ENCODE measurements around the gene POLR2A.

POLR2A gene

GRCh38 chr17:7509937-7510336 is 25.8 kb downstream of the POLR2A start:
- Histone ChIP-seq H3K9ac (ENCODE audit: insufficient read length) (no peak overlapping the region), H3K4me3 (no peak overlapping the region), H3K36me3 (ENCODE audit: insufficient read depth, low read length) (peaks cover 92% of the 10 kb centered on the region), H3K9me3 (ENCODE audit: low read depth, low read length) (no peaks in the 10 kb centered on the region), H3K27ac (no peak overlapping the region)
- TF ChIP-seq EZH2 (IDR thresholded peaks at IDR 0.05), result no peak
- DNase-seq (ENCODE audit: low read depth, low spot score), result no peak

GRCh38 chr17:7511108-7511507 is 26.9 kb downstream of the POLR2A start:
- H3K4me3 ChIP-seq, result no peak overlapping the region
- DNase-seq (ENCODE audit: low read depth, low spot score), result no peak
- peaks cover 91% of the 10 kb centered on the region for H3K36me3 ChIP-seq (ENCODE audit: insufficient read depth, low read length)
- H3K27ac ChIP-seq, result no peak overlapping the region
- no peaks in the 10 kb centered on the region for H3K9me3 ChIP-seq (ENCODE audit: low read depth, low read length)
- no peak for TF ChIP-seq EZH2 (IDR thresholded peaks at IDR 0.05)
- TF ChIP-seq POLR2AphosphoS5 (IDR thresholded peaks at IDR 0.05; ENCODE audit: borderline replicate concordance, low read depth, low read length), result no peak
- no peak for TF ChIP-seq FOXP2 (optimal IDR thresholded peaks at IDR 0.05; ENCODE audit: control extremely low read depth, extremely low read length, insufficient read depth)
- no peak overlapping the region for H3K9ac ChIP-seq (ENCODE audit: insufficient read length)

GRCh38 chr17:7512105-7512504 is 27.9 kb downstream of the POLR2A start:
- H3K27ac ChIP-seq, result no peak overlapping the region
- peaks cover 81% of the 10 kb centered on the region for H3K36me3 ChIP-seq (ENCODE audit: insufficient read depth, low read length)
- H3K9ac ChIP-seq (ENCODE audit: insufficient read length), result no peak overlapping the region
- TF ChIP-seq FOXP2 (optimal IDR thresholded peaks at IDR 0.05; ENCODE audit: control extremely low read depth, extremely low read length, insufficient read depth), result no peak
- no peak for TF ChIP-seq POLR2AphosphoS5 (IDR thresholded peaks at IDR 0.05; ENCODE audit: borderline replicate concordance, low read depth, low read length)
- TF ChIP-seq EZH2 (IDR thresholded peaks at IDR 0.05), result no peak
- no peak overlapping the region for H3K4me3 ChIP-seq
- no peaks in the 10 kb centered on the region for H3K9me3 ChIP-seq (ENCODE audit: low read depth, low read length)
- DNase-seq (ENCODE audit: low read depth, low spot score), result no peak

GRCh38 chr17:7512824-7513540 is 28.8 kb downstream of the POLR2A start:
- Histone ChIP-seq H3K27ac (no peak overlapping the region), H3K9me3 (ENCODE audit: low read depth, low read length) (no peaks in the 10 kb centered on the region), H3K36me3 (ENCODE audit: insufficient read depth, low read length) (peaks cover 72% of the 10 kb centered on the region), H3K9ac (ENCODE audit: insufficient read length) (no peak overlapping the region), H3K4me3 (no peak overlapping the region)
- no peak for DNase-seq (ENCODE audit: low read depth, low spot score)
- TF ChIP-seq EZH2 (IDR thresholded peaks at IDR 0.05), result no peak
- TF ChIP-seq POLR2AphosphoS5 (IDR thresholded peaks at IDR 0.05; ENCODE audit: borderline replicate concordance, low read depth, low read length), result no peak
- no peak for TF ChIP-seq FOXP2 (optimal IDR thresholded peaks at IDR 0.05; ENCODE audit: control extremely low read depth, extremely low read length, insufficient read depth)

GRCh38 chr17:7513850-7514419 is 29.8 kb downstream of the POLR2A start:
- TF ChIP-seq POLR2AphosphoS5 (IDR thresholded peaks at IDR 0.05; ENCODE audit: borderline replicate concordance, low read depth, low read length), result no peak
- no peak for TF ChIP-seq FOXP2 (optimal IDR thresholded peaks at IDR 0.05; ENCODE audit: control extremely low read depth, extremely low read length, insufficient read depth)
- TF ChIP-seq EZH2 (IDR thresholded peaks at IDR 0.05), result no peak
- Histone ChIP-seq H3K9ac (ENCODE audit: insufficient read length) (no peak overlapping the region), H3K27ac (peak overlapping the region; percentile 7; the same call in 1 of the 2 replicates), H3K4me3 (no peak overlapping the region), H3K36me3 (ENCODE audit: insufficient read depth, low read length) (peaks cover 62% of the 10 kb centered on the region), H3K9me3 (ENCODE audit: low read depth, low read length) (no peaks in the 10 kb centered on the region)
- DNase-seq (ENCODE audit: low read depth, low spot score), result no peak

GRCh38 chr17:7515911-7516610 is 31.9 kb downstream of the POLR2A start:
- H3K36me3 ChIP-seq (ENCODE audit: insufficient read depth, low read length), result peaks cover 41% of the 10 kb centered on the region
- no peak overlapping the region for H3K27ac ChIP-seq
- H3K9me3 ChIP-seq (ENCODE audit: low read depth, low read length), result no peaks in the 10 kb centered on the region
- no peak overlapping the region for H3K4me3 ChIP-seq
- H3K9ac ChIP-seq (ENCODE audit: insufficient read length), result no peak overlapping the region
- no peak for DNase-seq (ENCODE audit: low read depth, low spot score)
- TF ChIP-seq FOXP2 (optimal IDR thresholded peaks at IDR 0.05; ENCODE audit: control extremely low read depth, extremely low read length, insufficient read depth), result no peak
- no peak for TF ChIP-seq POLR2AphosphoS5 (IDR thresholded peaks at IDR 0.05; ENCODE audit: borderline replicate concordance, low read depth, low read length)
- TF ChIP-seq EZH2 (IDR thresholded peaks at IDR 0.05), result no peak

- H3K9me3 ChIP-seq (ENCODE audit: low read depth, low read length), result no peaks in the 10 kb centered on the region
- no peak for DNase-seq (ENCODE audit: low read depth, low spot score)
- no peak for TF ChIP-seq FOXP2 (optimal IDR thresholded peaks at IDR 0.05; ENCODE audit: control extremely low read depth, extremely low read length, insufficient read depth)
- TF ChIP-seq EZH2 (IDR thresholded peaks at IDR 0.05), result no peak
- TF ChIP-seq POLR2AphosphoS5 (IDR thresholded peaks at IDR 0.05; ENCODE audit: borderline replicate concordance, low read depth, low read length), result no peak
- no peak overlapping the region for H3K27ac ChIP-seq
- no peak overlapping the region for H3K9ac ChIP-seq (ENCODE audit: insufficient read length)
- H3K4me3 ChIP-seq, result no peak overlapping the region
- no peaks in the 10 kb centered on the region for H3K36me3 ChIP-seq (ENCODE audit: insufficient read depth, low read length)
Measured at GRCh38 chr17:7523033-7523432, 38.9 kb downstream of the POLR2A start.

- DNase-seq (ENCODE audit: low read depth, low spot score), result no peak
- H3K27ac ChIP-seq, result no peak overlapping the region
- H3K4me3 ChIP-seq, result no peak overlapping the region
- no peaks in the 10 kb centered on the region for H3K36me3 ChIP-seq (ENCODE audit: insufficient read depth, low read length)
- no peaks in the 10 kb centered on the region for H3K9me3 ChIP-seq (ENCODE audit: low read depth, low read length)
- no peak for TF ChIP-seq POLR2AphosphoS5 (IDR thresholded peaks at IDR 0.05; ENCODE audit: borderline replicate concordance, low read depth, low read length)
- TF ChIP-seq EZH2 (IDR thresholded peaks at IDR 0.05), result no peak
- no peak for TF ChIP-seq FOXP2 (optimal IDR thresholded peaks at IDR 0.05; ENCODE audit: control extremely low read depth, extremely low read length, insufficient read depth)
- no peak overlapping the region for H3K9ac ChIP-seq (ENCODE audit: insufficient read length)
Measured at GRCh38 chr17:7528842-7529241, 44.7 kb downstream of the POLR2A start.

All from SK-N-MC (cell line).